ENCODE results near the gene FBXO40.

FBXO40 gene

DNA sequence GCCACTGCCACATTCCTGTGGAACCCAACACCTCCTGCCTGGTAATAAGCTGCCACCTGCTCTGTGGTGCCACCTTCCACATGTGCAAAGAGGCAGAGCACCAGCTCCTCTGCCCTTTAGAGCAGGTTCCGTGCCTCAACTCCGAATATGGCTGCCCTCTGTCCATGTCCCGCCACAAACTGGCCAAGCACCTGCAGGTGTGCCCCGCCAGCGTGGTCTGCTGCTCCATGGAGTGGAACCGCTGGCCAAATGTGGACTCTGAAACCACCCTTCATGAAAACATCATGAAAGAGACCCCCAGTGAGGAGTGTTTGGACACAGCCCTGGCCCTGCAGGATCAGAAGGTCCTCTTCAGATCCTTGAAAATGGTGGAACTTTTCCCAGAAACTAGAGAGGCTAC lies 28.3 kb downstream of the FBXO40 start:
- no peak for DNase-seq (ENCODE audit: low spot score)

DNA sequence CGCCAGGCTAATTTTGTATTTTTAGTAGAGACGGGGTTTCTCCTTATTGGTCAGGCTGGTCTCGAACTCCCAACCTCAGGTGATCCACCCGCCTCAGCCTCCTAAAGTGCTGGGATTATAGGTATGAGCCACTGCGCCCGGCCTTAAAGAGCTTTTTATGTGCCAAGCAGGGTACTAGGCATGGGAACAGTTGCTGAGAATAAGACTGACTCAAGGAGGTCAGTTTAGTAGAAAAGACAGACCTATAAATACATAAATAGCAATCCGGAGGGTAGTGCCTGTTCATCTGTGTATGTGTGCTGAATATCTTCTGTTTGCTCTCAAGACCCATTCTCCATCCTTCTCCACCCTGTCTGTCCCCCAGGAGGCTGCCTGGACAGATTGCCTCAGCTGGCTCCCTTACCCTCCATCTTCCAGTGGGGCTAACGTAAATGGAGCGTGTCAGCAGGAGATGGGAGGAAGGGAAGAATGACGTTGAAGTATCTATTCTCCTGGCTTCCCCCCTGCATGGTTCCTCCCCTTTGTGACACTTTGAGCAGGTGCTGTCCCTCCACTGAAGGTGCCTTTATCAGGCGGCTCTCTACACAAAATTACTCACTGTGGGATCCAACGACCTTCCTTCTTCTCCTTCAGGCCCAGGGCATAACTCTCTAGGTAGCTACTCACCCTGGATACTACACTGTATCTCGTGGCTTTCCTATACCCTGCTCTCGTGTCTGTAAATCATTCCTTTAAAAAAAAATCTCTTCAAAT lies 31.1 kb downstream of the FBXO40 start:
- DNase-seq (ENCODE audit: low spot score), result no peak

DNA sequence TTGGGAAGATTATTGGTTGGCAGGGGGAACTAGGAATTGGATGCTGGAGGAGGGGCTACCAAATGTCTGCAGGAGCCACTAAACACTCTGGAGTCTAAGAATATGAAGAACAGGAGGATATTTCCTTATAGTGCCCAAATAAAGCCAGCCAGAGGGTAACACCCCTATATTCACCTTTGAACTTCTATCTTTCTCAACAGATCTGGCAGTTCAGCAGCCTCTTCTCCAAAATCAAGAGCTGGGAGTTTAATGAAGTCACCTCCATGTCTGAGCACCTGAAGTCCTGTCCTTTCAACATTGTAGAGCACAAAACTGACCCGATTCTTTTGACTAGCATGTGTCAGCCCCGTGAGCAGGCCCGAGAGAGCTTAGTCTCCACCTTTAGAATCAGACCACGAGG lies 33.3 kb downstream of the FBXO40 start:
- DNase-seq (ENCODE audit: low spot score), result no peak

DNA sequence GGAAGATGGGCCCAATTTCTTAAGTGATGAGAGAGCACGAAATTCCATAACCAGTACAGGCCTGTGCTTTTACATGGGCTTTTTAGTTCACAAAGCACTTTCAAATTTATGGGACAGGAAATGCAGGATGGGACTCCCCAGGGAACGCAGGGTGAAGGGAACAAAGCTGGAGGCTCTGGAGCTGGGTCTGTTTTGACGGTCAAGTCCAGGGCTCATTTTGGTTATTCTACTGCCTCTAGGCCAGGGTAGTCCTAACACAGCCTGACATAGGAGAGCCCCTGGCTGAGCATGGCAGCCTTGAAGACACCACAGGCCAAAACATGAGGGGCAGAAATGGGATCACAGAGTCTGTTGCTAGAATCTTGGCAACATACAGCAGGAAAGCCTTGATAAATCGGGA lies 34.0 kb downstream of the FBXO40 start:
- DNase-seq (ENCODE audit: low spot score), result no peak

DNA sequence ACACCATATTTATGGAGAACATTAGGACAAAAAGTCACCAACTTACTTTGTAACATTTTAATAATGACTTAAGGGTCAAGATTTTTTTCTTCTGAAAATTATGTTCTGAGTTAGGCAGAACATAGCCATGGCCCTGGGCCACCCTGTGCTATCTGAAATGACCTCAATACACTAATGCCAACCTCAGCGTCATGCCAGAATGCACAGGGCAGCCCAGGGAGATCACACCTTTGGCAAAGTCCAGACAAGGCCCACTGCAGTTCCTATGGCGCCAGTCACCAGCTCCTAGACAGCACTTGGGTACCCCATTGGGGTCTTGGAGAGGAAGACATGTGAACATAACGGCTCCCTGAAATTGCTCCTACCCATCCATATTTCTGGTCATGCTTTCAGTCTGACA lies 34.4 kb downstream of the FBXO40 start:
- no peak for DNase-seq (ENCODE audit: low spot score)

DNA sequence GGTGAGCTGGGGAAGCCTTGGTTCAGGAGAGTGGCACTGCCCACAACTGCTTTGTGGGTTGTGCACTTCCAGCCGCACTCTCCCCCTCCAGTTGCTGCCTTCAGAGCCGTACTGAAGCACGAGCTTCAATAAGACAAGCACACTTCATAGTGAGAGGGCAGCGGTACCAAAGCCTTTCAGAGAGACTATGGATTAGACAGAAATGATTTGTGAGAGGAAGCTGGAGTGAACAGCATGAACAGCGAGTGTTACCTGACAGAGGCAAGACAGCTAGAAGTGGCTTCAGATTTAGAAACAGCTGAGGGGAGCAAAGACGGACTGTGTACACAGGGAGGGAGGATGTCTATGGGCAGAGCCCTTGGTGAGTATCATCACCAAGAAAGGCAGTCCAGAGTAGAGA lies 36.4 kb downstream of the FBXO40 start:
- no peak for DNase-seq (ENCODE audit: low spot score)

DNA sequence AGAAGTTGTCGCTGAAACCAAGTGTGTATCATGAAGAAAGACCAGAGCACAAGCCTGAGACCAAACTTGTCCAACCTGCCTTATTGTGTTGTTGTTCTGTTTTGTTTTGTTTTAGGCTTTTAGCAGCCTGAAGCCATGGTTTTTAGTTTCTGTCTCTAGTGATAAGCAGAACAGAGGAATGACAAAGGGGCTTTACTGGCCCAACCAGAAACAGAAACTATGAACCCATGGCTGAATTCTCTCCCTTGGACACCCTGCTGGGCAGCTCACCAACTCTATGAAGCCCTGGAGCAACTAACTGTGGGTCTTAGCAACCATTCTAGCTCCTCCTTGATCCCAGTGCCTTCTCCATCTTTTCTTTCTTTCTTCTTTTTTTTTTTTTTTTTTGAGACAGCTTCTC lies 37.2 kb downstream of the FBXO40 start:
- no peak for DNase-seq (ENCODE audit: low spot score)

DNA sequence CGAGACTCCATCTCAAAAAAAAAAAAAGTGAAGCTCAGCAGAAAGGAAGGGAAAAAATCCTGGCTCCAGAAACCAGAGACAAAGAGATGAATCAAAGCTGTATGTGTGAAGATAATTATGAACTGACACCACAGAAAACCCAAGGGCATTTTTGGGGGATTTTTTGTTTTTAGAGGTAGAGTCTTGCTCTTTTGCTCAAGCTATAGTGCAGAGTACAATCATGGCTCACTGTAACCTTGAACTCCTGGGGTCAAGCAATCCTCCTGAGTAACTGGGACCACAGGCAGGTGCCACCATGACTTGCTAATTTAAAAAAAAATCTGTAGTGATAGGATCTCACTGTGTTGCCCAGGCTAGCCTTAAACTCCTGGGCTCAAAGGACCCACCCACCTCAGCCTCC lies 44.7 kb downstream of the FBXO40 start:
- no peak for DNase-seq (ENCODE audit: low spot score)

DNA sequence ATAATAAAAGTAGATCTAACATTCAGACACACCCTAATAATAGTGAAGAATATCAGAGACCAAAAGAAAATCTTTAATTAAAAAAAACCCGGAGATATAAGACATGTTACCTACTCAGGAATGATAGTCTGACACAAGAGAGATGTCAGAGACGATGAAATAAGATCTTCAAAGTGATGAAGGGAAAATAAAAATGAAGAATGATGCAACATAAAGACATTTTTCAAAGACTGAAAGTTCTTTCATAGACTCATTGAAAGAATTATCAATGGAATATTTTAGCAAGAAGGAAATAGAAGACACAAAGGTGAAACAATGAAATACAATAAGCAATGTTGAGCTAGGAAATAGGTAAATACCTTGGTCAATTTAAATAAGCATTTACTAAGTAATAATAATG lies 47.9 kb downstream of the FBXO40 start:
- no peak for DNase-seq (ENCODE audit: low spot score)

DNA sequence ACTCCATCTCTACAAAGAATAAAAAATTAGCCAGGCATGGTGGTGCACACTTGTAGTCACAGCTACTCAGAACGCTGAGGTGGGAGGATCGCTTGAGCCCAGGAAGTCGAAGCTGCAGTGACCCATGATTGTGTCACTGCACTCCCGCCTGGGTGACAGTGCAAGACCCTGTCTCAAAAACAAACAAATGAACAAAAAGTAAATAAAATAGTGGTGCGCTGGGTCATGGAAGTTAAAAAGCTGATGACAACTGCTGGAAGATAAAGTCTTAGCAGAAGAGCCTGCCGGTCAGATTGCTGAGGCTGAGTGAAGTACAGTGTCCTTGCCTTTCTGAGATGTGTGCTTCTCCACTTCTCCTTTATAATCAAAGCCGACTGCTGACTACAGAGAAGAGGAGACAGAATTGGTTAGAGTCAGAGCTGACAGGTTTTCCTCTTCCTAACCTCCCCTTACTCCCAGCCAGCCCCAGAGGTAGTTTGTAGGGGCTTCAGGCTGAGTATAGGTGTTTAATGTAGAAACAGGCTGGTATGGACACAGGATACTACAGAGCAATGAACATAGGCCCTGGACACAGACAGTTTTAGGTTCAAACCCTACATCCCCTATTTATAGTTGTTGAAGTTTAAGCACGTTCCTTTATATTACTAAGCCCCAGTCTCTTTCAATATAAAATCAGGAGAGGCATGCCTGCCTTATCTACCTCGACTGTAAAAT lies 49.6 kb downstream of the FBXO40 start:
- no peak for DNase-seq (ENCODE audit: low spot score)

DNA sequence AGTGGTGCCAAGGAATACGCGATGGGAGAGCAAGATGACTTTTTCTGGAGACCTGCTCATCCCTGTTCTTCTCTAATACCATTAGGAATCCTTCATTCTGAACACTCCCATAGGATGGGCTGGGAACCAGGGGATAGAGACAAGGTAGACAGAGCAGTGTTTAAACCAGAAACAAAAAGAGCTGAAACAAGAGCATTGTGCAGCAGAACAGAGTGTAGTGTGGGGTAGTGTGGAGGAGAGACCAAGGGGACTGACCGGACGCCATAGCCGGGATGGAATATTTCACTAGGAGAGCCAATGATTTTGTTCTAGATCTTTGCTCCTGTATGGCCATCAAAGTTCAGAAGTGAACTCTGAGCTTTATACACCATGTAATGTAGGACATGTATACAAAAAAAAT lies 51.9 kb downstream of the FBXO40 start:
- no peak for DNase-seq (ENCODE audit: low spot score)

DNA sequence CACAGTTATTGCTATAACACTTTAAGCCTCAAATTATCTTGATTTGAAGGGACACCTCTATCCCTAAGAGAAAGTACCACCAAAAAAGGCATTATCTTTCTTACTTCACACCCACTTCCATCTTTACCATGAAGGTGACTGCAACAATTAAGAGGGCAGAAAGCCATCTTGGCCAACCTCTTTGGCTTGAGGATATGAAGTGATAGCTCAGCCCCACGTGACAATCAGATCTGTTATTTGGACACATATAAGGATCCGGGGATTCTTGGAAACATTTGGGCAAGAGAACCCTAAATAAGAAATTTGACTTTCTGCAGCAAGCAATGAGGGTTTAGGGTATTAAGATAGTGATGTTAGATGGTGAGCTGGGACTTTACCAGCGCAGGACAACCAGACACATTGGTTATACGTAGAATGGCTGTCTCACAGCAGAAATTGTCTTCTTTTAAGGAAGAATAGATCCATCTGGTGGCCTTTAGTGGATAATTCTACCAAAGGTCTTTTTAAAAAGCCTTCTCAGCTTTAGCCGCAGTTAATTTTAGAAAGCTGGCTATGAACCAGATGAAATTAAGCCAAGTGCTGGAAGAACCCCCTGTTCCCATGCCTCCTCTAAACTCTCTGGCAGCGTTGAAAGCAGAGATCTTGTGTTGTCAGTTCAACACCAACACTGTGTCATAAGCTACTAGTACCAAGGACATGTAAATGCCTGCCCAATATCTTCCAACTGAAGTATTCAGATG lies 55.2 kb downstream of the FBXO40 start:
- DNase-seq (ENCODE audit: low spot score), result no peak

DNA sequence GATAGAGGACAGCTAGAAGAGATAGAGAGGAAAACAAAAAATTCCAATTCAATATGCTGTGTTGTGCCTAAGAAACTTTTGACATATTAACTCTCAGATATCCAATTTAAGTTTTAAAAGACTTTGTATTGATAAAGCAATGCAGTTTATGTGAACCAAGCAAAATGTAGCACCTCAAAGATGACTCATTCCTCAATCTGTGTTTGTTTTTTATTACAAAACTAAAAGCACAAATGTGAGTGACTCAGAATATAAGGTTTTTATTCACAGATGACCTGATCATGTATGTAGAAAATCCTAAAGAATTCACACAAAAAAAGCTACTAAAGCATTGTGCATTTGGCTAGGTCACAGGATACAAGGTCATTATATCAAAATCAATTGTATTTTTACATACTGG lies 56.5 kb downstream of the FBXO40 start:
- DNase-seq (ENCODE audit: low spot score), result no peak

DNA sequence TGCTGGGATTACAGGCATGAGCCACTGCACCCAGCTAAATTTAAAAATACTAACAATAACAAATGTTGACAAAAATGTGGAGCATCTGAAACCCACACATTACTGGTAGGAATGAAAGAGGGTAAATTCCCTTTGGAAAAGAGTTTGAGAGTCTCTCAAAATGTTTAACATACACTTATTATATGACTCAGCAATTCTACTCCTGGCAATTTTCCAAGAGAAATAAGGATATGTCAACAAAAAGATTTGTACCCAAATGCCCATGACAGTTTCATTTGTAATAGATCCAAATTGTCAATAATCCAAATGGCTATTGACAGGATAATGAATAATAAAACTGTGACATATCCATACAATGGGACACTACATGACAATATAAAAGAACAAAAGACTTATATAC lies 58.5 kb downstream of the FBXO40 start:
- DNase-seq (ENCODE audit: low spot score), result peak; percentile 25

DNA sequence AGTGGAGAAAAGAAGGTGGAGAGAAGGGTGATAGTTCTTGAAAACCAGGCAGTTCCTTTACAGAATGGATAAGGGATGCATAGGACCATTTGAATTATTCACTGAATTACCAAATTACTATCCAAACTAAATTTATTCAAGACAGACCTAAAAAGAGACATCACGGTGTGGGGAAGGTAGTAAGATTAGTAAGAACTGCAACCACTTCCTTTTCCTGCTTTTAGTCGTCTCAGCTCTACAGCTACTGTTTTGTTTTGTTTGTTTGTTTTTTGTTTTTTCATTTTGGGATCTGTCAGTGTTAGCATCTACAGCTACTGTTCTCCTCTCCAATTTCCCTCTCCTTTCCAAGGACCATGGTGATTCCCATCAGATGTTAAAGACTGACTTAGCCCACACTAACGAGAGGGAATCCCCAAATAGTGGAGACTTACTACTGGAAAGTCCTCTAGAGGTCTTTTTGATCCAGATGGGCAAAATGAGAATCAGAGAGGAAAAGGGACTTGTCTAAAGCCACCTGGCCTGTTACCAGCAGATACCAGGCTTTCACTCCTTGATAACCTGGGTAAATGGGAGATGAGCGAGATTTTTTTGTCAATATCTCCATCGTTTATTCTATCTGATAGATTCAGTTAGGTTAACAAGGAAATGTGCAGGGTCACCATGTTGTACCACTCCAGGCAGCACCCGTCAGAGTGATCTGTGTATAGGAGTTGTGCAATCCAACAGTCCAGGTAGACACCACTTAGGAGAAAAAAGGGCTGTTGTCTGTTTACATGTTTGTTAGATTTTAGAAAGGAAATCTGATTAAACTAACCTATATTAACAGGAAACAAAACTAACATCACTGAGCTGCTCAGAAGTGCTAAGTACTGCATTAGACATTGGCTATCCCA lies 61.6 kb downstream of the FBXO40 start:
- no peak for DNase-seq (ENCODE audit: low spot score)

DNA sequence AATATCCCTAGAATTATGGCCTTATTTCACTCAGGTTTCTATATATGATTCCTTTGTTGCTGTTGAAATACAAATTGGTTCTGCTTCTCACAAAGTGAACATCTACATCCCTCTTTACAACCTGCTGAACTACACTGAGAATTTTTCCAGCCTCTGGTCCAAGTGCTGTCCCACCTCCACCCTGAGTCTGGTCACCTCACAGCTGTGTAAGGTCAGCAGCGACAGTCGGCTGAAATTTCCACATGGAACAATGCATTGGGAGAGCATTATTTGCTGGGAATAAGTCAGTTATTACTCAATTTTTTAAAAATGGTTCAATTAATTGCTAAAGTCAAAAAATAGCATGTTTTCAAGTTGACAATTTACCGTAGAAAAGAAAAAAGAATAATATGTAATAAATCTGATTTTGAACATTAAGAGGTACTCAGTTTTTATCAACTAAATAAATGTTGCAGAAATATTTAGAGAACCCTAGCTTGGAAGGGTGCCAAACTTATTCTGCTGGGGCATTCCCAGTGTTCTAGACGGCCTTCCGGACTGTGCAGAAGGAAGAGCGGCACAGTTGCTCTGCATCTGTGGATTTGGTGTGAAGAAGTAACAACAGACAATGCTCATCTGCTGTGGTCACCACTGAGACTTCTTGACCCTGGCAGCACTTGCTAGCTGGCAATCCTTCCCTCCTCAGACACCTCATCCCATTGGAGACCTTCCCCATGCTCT lies 65.7 kb downstream of the FBXO40 start:
- DNase-seq (ENCODE audit: low spot score), result no peak

DNA sequence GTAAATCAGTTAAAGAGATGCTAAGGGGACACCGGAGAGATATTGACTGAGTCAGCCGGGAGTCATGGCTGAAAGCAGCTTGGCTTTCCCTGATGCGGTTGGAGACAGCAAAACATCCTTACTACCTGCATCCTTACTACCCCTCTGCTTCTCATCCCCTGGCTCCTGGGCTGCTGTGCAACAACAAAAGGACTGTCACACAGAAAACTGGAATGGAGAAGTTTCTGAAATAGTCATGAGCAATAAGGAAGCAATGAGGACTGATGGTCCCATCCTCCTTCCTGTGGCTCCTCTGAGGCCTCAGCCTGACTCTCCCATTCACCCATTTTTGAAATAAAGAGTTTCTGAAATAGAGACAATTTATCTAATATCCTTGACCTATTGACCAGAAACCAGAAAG lies 66.4 kb downstream of the FBXO40 start:
- no peak for DNase-seq (ENCODE audit: low spot score)

DNA sequence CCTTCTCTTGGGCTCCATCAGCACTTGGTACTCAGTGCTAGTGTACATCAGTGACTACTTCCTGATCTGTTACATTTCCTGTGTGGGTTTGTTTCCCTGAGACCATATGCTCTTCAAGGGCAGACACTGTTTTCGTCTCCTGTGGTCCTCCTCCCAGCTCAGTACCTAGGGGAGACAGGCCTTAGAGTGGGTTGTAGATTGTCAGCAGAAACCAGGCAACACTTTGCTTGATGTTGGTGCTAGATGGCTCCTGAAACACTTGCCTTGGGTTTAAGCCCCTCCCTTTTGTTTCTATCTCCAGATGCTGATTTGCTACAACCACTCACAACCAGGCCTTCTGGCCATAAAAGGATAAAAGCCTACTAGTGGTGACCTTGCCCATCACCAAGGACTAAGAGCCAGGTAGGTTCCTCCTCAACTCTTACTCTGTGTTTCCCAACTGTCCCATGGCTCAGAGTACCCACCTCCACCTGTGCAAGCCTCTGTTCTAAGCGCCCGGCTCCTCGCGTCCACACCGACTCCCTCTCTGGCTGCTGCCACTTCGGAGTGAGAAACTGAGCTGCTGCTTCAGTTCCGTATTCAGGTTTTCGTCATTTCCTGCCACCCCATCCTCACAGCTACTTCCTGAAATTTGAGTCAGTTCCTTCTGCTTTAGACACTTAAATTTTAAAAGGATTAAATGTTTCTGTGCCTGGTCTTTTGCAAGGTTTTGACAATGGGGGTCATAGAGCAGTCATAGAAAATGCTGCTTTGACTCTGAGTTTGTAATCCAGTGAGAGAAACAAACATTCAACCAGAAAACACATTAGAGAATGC lies 67.4 kb downstream of the FBXO40 start, which contains the start of gene HCLS1:
Gene HCLS1, minus strand, starts transcription at position 548 of the 816 bp plus-strand sequence. CDS start 2,556 bp downstream, outside the sequence.
- DNase-seq (ENCODE audit: low spot score), result no peak

DNA sequence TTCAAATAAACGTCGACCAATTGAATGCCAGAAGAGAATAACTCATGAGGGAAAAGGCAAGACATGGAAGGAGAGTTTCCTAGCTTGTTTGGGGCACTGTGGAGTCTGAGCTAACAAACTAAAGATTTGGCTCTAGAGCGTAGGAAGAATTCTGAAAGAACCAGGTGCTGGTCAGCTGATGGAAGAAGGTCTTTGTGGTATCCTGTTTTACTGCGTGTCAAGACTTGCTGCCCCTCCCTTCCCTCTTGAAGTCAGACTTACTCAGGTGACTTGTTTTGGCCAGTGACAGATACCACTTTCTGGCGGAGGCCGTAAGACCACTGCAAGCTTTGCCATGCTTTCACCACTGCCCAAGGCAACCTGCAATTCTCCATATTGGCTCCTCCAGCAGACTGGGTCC lies 68.2 kb downstream of the FBXO40 start:
- DNase-seq (ENCODE audit: low spot score), result no peak

DNA sequence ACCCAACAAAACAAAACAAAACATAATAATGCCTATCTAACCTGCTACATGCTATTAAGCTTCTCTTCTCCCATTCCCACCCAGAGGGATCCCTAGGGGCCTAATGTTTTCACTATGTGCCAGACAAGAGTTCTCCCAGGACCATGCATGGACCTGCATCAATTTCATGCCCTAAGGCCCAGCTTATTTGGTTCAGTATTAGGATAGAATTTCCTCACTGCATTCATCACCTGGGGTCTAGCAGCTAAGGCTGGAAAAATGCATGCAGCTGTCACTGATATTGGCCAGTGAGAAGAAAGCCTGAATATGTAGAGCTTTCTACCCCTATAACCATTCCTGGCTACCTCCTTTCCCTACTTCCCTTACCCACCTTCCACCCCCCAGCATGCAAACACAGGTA lies 69.6 kb downstream of the FBXO40 start:
- no peak for DNase-seq (ENCODE audit: low spot score)
